Measurements from ENCODE around the gene CNTNAP2. TPM values are rescaled to one million over a fixed set of nuclear protein-coding genes. Genes with fewer than 3 reads are reported as not detected.

The CNTNAP2 gene
- total RNA-seq, 1 experiment from 2014 or later, result 64.5 TPM

DNA sequence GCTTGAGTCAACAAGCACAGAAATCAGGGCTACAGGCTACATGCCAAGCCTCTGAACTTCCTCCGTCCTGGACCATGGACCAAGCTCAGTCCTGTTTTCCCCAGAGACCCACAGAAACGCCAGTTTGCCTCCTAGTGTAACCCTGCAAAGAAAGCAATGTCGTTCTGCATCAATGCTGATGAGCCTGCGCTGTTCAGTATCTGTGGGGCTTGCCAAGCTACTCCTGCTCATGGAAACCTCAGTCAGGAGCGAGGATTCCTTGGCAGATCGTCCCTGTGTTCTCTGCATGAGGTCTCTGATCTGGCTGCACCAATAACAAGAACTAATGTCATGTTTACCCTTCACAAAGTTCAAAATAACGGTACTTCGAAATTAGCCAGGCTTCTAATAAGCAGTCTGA, 1978.5 kb downstream of the CNTNAP2 start:
- Mint-ChIP-seq H3K27ac (no peak overlapping the region), H3K27me3 (ENCODE audit: low read depth) (peaks cover 3% of the 10 kb centered on the region)
- TF ChIP-seq, protein P1, sequence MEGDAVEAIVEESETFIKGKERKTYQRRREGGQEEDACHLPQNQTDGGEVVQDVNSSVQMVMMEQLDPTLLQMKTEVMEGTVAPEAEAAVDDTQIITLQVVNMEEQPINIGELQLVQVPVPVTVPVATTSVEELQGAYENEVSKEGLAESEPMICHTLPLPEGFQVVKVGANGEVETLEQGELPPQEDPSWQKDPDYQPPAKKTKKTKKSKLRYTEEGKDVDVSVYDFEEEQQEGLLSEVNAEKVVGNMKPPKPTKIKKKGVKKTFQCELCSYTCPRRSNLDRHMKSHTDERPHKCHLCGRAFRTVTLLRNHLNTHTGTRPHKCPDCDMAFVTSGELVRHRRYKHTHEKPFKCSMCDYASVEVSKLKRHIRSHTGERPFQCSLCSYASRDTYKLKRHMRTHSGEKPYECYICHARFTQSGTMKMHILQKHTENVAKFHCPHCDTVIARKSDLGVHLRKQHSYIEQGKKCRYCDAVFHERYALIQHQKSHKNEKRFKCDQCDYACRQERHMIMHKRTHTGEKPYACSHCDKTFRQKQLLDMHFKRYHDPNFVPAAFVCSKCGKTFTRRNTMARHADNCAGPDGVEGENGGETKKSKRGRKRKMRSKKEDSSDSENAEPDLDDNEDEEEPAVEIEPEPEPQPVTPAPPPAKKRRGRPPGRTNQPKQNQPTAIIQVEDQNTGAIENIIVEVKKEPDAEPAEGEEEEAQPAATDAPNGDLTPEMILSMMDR (conservative IDR thresholded peaks at IDR 0.05), result no peak

More for the DNA sequence above, 1978.5 kb downstream of the CNTNAP2 start:
- no peak overlapping the region for H2AFZ ChIP-seq (ENCODE audit: low read length)
- no peak overlapping the region for H2BK120ac ChIP-seq (ENCODE audit: low read depth, low read length, poor library complexity, severe bottlenecking)
- no peak overlapping the region for H2BK5ac ChIP-seq (ENCODE audit: insufficient read length, low read length)
- no peaks in the 10 kb centered on the region for H3K4me1 Mint-ChIP-seq
- H3K4ac ChIP-seq (ENCODE audit: low read depth, low read length), result no peak overlapping the region
- no peak for DNase-seq
- no peaks in the 10 kb centered on the region for H3K27me3 ChIP-seq (ENCODE audit: insufficient read depth, low read length)
- no peak overlapping the region for H2BK12ac ChIP-seq (ENCODE audit: insufficient read length, low read depth, low read length)
- H3K23ac ChIP-seq (ENCODE audit: insufficient read length, low read depth, low read length), result no peak overlapping the region
- no peaks in the 10 kb centered on the region for H4K20me1 ChIP-seq (ENCODE audit: control insufficient read depth, insufficient read depth, insufficient read length)
- H3T11ph ChIP-seq (ENCODE audit: low read length), result no peak overlapping the region
- H3K56ac ChIP-seq (ENCODE audit: insufficient read length, low read depth, low read length), result no peak overlapping the region
- no peak overlapping the region for H3K27ac ChIP-seq (ENCODE audit: insufficient read length, low read depth, low read length)
- no peaks in the 10 kb centered on the region for H3K9me3 ChIP-seq (ENCODE audit: control insufficient read depth, low read depth, low read length)
- H4K91ac ChIP-seq (ENCODE audit: insufficient read length, low read depth, low read length), result no peak overlapping the region
- H3K36me3 Mint-ChIP-seq (ENCODE audit: insufficient read depth in 1 of 3, low read depth in 3 of 3), result no peaks in the 10 kb centered on the region
- H4K8ac ChIP-seq (replicated peaks; ENCODE audit: insufficient read length, low read depth, low read length), result no peak overlapping the region
- H3K4me3 Mint-ChIP-seq, result no peak overlapping the region
- WGBS (ENCODE audit: extremely low coverage, insufficient read length, low lambda C conversion rate), result no CpG with 5 or more reads among the region's 8 CpGs
- H2BK20ac ChIP-seq (ENCODE audit: low read depth, low read length, poor library complexity, severe bottlenecking), result no peak overlapping the region
- H3K14ac ChIP-seq (ENCODE audit: insufficient read depth, low read length), result no peak overlapping the region; the same call in 1 of the 2 replicates
- H3K9me3 Mint-ChIP-seq, result no peaks in the 10 kb centered on the region
- H4K5ac ChIP-seq (ENCODE audit: insufficient read length, low read depth, low read length), result no peak overlapping the region
- H3K4me1 ChIP-seq (ENCODE audit: insufficient read depth, low read length), result no peaks in the 10 kb centered on the region
- no peak overlapping the region for H2BK15ac ChIP-seq (ENCODE audit: low read depth, low read length)
- H3K23me2 ChIP-seq (ENCODE audit: insufficient read length, low read depth, low read length, poor library complexity, severe bottlenecking), result no peaks in the 10 kb centered on the region
- no peaks in the 10 kb centered on the region for H3K79me1 ChIP-seq (ENCODE audit: insufficient read depth, low read depth, low read length, poor library complexity, severe bottlenecking)
- no peak overlapping the region for H3K18ac ChIP-seq (ENCODE audit: insufficient read length, low read depth, low read length)
- H3K79me2 ChIP-seq (ENCODE audit: insufficient read depth, low read length), result no peaks in the 10 kb centered on the region
- H2AK5ac ChIP-seq (ENCODE audit: insufficient read length, low read length), result no peak overlapping the region
- no peak overlapping the region for H3K4me2 ChIP-seq (ENCODE audit: insufficient read depth, insufficient read length, low read length)
- no peak overlapping the region for H3K9ac ChIP-seq (ENCODE audit: extremely low read depth, insufficient read length, low read length)
